Stimulated activated CD8-positive, alpha-beta memory T cell treated with anti-CD3 and anti-CD28 coated beads, Interleukin-7, amount 100 ng/mL, for 4 hours (primary cell): ENCODE results near the gene ASRGL1.

Source experiments
- DNase-seq, 2 donors: peaks; one replicate each; pipeline ENCODE4 v3.0.0-alpha.2; 2020; ENCODE audit warnings: low read depth in 2 of 2

Gene ASRGL1

GRCh38 chr11:62413060-62413696 is 75.9 kb downstream of the ASRGL1 start:
- DNase-seq: no peak

DNA sequence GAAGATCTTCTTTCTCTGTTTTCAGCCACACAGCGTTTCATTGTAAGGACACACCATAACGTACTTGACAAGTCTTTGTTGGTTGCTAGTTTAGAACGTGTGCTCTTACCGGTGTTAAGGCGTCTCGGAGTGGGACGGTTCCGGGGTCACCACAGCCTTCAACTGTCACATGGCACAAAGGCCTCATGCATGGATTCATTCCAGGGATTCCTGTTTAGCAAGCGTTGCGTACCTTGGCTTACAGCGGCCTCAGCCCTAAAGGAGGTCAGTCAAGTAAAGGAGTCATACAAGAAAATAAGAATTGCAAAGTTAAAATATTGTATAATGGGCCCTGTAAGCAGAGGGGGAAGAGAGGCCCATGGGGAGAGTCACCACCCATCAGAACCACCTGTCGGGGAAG is 79.3 kb downstream of the ASRGL1 start:
- DNase-seq: no peak

GRCh38 chr11:62418136-62418535 is 80.9 kb downstream of the ASRGL1 start:
- DNase-seq: no peak

DNA sequence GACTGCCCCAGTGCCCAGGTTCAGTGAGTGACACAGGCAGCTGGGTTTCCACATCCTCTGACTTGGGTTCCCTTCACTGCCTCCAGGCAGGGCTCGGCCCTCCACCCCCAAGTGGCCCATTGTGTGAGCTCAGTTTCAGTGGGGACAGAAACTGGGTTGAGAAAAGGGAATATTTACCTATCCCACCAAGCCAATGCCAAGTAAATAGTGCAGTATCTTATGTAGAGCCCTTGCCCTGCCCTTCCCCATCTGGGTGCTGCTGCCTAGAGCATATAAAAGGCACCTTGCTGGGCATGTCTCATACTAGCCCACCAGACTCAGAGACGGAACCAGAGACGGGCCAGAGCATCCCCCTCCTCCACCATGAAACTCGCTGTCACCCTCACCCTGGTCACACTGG is 81.5 kb downstream of the ASRGL1 start, which contains the start of gene SCGB1A1:
SCGB1A1 (plus strand) TSS at position 301 of the 400 bp plus-strand sequence; CDS start at position 364, 63 bp downstream.
- DNase-seq: no peak

DNA sequence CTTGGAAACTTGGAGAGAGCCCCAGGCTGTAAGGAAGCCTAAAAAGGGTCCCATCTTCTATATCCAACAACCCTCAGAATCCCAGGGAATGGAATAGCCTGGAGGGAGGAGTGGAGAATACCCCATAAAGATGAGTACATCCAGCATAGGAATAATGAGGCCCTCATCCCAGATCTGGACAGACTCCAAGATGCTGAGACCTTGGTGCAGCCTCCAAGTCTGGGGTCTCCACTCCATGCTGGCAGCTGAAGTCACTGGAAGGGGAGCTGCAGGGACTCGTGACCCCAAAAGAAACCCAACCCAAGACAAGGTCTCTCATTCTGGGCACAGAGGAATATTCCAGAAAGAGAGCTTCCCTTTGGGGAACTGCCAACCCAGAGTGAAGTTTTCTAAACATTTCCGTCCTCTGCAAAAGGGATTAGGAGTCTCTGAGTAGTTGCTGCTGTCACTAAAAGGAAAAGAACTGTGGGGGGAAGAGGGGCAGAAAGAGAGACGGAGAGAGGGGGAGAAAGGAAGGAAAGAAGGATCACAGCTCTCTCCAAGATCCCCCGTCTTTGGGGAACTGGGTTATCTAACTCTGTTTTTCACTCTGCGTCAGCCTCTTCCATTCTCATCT is 82.2 kb downstream of the ASRGL1 start:
- DNase-seq: no peak

DNA sequence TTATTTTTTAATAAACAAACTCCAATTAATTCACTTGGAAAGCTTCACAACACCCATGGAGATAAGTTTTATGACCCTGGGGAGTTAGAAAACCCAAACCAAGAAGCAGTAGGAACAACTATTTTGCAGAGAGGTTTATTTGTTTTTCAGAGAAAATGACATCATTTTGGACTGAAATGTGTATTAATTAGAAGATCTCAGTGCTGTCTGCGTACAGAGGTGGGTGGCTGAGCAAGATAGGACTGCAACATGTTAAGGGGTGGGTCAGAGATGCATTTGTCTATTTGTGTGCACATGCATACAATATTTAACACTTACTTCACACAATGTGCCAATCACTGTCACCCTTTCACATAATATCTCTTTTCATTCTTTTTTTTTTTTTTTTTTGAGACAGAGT is 82.7 kb downstream of the ASRGL1 start:
- DNase-seq: no peak

DNA sequence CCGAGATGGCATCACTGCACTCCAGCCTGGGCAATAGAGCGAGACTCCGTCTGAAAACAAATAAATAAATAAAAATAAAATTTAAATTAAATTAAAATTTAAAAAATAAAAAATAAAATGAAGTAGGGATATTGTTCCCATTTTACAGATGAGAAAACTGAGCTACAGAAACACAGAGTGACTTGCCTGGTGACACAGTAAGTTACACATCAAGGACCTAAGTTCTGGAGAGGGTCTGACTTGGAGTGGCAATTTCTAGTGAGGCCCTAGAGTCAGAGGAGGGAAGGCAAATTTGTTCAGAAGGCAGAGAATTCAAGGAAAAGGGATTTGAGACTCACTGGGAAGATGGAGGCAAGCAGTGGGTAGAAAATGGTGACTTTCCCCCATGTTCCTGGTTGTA is 83.6 kb downstream of the ASRGL1 start:
- no peak for DNase-seq

- no peak for DNase-seq
Measured at GRCh38 chr11:62421996-62422395, 84.7 kb downstream of the ASRGL1 start.

GRCh38 chr11:62423012-62423411 is 85.8 kb downstream of the ASRGL1 start:
- no peak for DNase-seq

- no peak for DNase-seq
Measured at GRCh38 chr11:62427630-62428233, 90.5 kb downstream of the ASRGL1 start.

DNA sequence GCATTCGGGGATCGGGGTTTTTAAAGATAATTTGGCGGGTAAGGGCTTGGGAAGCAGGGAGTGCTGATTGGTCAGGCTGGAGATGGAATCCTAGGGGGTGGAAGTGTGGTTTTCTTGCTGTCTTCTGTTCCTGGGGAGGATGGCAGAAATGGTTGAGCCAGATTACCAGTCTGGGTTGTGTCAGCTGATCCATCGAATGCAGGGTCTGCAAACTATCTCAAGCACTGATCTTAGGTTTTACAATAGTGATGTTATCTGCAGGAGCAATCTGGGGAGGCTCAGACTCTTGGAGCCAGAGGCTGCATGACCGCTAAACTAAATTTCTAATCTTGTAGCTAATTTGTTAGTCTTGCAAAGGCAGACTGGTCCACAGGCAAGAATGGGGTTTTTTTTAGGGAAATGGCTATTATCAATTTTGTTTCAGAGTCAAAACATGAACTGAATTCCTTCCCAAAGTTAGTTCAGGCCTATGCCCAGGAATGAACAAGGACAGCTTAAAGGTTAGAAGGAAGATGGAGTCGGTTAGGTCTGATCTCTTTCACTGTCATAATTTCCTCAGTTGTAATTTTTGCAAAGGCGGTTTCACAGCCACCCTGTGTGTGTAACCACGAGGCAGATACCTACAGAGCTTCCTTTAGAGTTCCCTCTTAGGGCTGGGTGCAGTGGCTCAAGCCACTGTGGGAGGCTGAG is 91.8 kb downstream of the ASRGL1 start:
- DNase-seq: no peak

DNA sequence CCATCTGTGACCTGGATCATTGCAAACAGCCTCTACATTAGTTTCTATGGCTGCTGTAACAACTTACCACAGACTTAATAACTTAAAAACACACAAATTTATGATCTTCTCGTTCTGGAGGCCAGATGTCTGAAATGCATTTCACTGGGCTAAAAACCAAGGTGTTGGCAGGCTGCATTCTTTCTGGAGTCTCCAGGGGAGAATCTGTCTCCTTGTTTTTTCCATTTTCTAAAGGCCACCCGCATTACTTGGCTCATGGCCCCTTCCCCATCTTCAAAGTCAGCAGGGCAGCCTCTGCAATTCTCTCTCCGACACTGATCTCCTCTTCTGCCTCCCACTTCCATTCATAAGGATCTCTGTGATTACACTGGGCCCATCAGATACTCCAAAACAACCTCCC is 93.2 kb downstream of the ASRGL1 start:
- no peak for DNase-seq

DNA sequence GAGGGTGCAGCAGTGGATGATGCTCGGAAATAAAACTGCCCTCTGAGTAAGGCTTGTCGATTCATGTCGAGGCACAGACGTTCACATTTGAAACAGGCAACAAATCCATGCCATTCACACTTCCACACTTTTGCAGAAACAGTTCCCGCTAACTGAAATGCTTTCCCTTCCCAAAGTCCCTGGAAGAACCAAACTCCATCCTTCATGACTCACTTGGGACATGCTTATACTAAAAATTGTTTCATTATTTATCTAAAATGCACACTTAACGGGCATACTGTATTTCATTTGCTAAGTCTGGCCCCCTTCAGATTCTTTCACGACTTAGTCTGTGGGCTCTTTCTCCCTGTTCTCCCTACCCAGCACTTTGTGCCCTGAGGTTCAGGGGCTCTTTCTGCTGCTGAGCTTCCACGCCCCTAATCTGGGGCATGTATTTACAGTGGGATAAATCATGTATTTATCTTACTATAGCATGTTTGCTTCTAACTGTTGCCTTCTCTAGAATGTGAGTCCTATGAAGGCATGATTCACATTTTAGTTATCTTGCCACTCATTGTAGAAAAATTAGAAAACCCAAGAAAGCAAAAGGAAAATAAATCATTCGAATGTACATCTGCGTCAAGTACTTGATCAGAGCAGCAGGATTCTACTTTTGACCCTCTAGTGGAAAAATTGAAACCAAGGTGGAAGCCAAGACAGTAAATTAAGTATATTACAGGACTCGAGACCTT is 94.1 kb downstream of the ASRGL1 start:
- DNase-seq: no peak

DNA sequence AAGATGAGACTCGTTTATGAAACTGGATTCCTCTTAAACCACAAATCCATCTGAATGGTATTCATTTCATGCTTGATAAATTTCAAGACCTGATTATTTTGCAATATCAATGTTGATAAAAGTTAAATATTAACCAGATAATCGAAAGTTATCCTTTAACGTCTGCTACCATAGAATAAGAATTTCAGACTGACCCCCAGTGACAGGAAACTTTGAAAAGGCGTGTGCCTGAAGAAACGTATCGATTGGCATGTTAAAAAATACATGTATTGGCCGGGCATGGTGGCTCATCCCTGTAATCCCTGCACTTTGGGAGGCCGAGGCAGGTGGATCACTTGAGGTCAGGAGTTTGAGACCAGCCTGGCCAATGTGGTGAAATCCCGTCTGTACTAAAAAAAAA is 95.4 kb downstream of the ASRGL1 start:
- DNase-seq: no peak

DNA sequence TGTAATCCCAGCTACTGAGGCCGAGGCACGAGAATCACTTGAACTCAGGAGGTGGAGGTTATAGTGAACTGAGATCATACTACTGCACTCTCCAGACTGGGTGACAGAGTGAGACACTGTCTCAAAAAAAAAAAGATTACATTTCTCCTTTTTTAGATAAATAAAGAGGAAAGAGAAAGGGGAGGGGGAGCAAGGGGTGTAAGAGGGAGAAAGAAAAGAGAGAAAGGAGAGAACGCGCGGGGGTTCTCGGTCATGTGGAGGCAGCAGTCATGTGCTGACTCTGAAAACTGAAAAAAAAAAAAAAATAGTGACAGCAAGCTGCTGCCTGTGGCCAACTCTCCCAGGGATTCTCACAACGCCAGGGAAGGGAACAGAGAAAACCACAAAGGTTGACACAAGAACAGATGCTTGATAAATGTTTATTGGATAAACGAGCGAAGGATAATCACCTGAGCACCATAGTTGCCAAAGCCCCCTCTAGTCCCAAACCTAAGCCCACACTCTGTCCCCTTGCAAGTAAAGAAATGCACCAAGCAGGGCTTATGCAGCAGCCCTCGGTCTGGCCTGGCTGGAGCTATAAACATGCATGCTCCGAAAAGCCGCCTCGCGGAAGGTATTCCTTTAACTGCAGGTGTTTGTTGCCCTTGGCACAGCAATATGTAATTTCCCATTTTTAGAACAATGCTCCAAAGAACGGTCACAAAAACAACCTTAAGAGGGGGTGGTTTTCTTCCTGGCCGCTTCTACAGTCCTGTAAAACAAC is 96.1 kb downstream of the ASRGL1 start:
- DNase-seq: no peak

DNA sequence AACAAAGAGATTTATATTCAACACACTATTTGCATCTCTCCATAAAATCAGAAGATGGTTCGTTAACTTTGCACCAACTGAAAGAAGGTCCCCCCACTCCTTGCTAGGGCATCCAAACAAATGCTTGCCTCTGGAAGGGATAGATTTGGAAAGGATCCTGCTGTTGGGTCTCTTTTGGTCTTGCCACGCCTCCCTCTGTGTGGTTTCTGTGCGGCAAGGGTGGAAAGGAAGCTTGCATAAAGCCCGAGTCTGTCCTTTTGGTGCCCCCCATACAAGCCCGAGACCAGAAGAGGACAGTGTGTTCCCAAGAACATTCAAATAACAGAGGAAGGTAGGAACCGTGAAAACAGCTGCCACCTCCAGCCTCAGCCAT is 96.6 kb downstream of the ASRGL1 start:
- no peak for DNase-seq

- no peak for DNase-seq
Measured at GRCh38 chr11:62435846-62436660, 98.8 kb downstream of the ASRGL1 start.

DNA sequence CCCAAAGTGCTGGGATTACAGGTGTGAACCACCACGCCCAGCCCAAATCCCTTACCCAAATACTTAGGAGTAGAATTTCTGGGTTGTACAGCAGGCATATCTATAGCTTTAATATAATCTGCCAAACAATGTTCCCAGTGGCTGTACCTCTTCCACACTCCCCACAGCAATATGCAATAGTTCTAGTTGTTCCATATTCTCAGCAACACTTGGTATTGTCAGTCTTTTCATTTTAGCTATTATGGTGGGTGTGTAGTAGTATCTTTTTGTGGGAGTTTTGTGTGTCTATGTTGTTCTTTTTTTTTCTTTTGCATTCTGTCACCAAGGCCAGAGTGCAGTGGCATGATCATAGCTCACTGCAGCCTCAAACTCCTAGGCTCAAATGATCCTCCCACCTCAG is 100.4 kb downstream of the ASRGL1 start:
- no peak for DNase-seq

- DNase-seq: no peak
Measured at GRCh38 chr11:62438641-62439040, 101.4 kb downstream of the ASRGL1 start.

- DNase-seq: no peak
Measured at GRCh38 chr11:62439785-62440602, 102.7 kb downstream of the ASRGL1 start.
